ENCODE results near the gene PACSIN2.

PACSIN2 gene

GRCh38 chr22:43042101-43042780 lies 27.3 kb upstream of the PACSIN2 start:
- no peak for DNase-seq (ENCODE audit: low read depth in 1 of 2, low spot score in 1 of 2)
- TF ChIP-seq SPI1 (IDR thresholded peaks at IDR 0.05; ENCODE audit: borderline replicate concordance, low read depth) (no peak), CTCF (IDR thresholded peaks at IDR 0.05; ENCODE audit: insufficient read depth, low read length) (no peak), REST (IDR thresholded peaks at IDR 0.05; ENCODE audit: insufficient replicate concordance, low read depth) (no peak), GABPA (IDR thresholded peaks at IDR 0.05; ENCODE audit: low read depth) (no peak), POLR2AphosphoS5 (IDR thresholded peaks at IDR 0.05; ENCODE audit: low read depth) (no peak)
- Histone ChIP-seq H3K27ac (replicated peaks) (no peak overlapping the region), H3K27me3 (ENCODE audit: insufficient read depth, poor library complexity, severe bottlenecking) (no peaks in the 10 kb centered on the region), H3K4me3 (replicated peaks; ENCODE audit: insufficient read depth, low read length) (no peak overlapping the region)

- TF ChIP-seq CTCF (IDR thresholded peaks at IDR 0.05; ENCODE audit: insufficient read depth, low read length) (no peak), REST (IDR thresholded peaks at IDR 0.05; ENCODE audit: insufficient replicate concordance, low read depth) (no peak), POLR2AphosphoS5 (IDR thresholded peaks at IDR 0.05; ENCODE audit: low read depth) (no peak), SPI1 (IDR thresholded peaks at IDR 0.05; ENCODE audit: borderline replicate concordance, low read depth) (no peak), GABPA (IDR thresholded peaks at IDR 0.05; ENCODE audit: low read depth) (no peak)
- Histone ChIP-seq H3K27me3 (ENCODE audit: insufficient read depth, poor library complexity, severe bottlenecking) (no peaks in the 10 kb centered on the region), H3K4me3 (replicated peaks; ENCODE audit: insufficient read depth, low read length) (no peak overlapping the region), H3K27ac (replicated peaks) (no peak overlapping the region)
- no peak for DNase-seq (ENCODE audit: low read depth in 1 of 2, low spot score in 1 of 2)
These were observed 24.9 kb upstream of the PACSIN2 start for GRCh38 chr22:43039800-43040199.

GRCh38 chr22:43038325-43038724 lies 23.4 kb upstream of the PACSIN2 start:
- Histone ChIP-seq H3K4me3 (replicated peaks; ENCODE audit: insufficient read depth, low read length) (no peak overlapping the region), H3K27me3 (ENCODE audit: insufficient read depth, poor library complexity, severe bottlenecking) (no peaks in the 10 kb centered on the region), H3K27ac (replicated peaks) (no peak overlapping the region)
- no peak for TF ChIP-seq REST (IDR thresholded peaks at IDR 0.05; ENCODE audit: insufficient replicate concordance, low read depth)
- TF ChIP-seq CTCF (IDR thresholded peaks at IDR 0.05; ENCODE audit: insufficient read depth, low read length) = no peak
- no peak for TF ChIP-seq POLR2AphosphoS5 (IDR thresholded peaks at IDR 0.05; ENCODE audit: low read depth)
- no peak for TF ChIP-seq GABPA (IDR thresholded peaks at IDR 0.05; ENCODE audit: low read depth)
- TF ChIP-seq SPI1 (IDR thresholded peaks at IDR 0.05; ENCODE audit: borderline replicate concordance, low read depth) = no peak
- no peak for DNase-seq (ENCODE audit: low read depth in 1 of 2, low spot score in 1 of 2)
